GM18867 (cell line): ENCODE measurements around the gene GATAD2B.
A peak's percentile ranks its signal among the peaks of the same experiment; 100 is the strongest.

Source experiments
- ATAC-seq: cut with Tn5 transposase; IDR thresholded peaks from one replicate; pipeline ENCODE4 v1.9.1; 2021; ENCODE audit warnings: mild to moderate bottlenecking, moderate library complexity; ENCODE audit not compliant: unreplicated experiment

Gene GATAD2B

GRCh38 chr1:153922972-153923925 lies at the start of gene GATAD2B:
Gene GATAD2B, minus strand, starts transcription at chr1:153922972. Its CDS starts 94,625 bp downstream, at chr1:153828347.
- peak; percentile 91 for ATAC-seq

GRCh38 chr1:153970346-153970745 lies 47.6 kb upstream of the GATAD2B start:
- ATAC-seq, result no peak

- no peak for ATAC-seq
Observed at GRCh38 chr1:153968972-153969371, 46.2 kb upstream of the GATAD2B start.

GRCh38 chr1:153968408-153968807 lies 45.6 kb upstream of the GATAD2B start:
- ATAC-seq, result no peak

GRCh38 chr1:153968000-153968363 lies 45.2 kb upstream of the GATAD2B start:
- ATAC-seq, result no peak

GRCh38 chr1:153967107-153967999 lies 44.6 kb upstream of the GATAD2B start, which contains the start of gene CREB3L4:
Gene CREB3L4, plus strand, starts transcription at chr1:153967902. Its CDS starts 624 bp downstream, at chr1:153968526.
- peak; percentile 67 for ATAC-seq

GRCh38 chr1:153963850-153964331 lies 41.1 kb upstream of the GATAD2B start:
- ATAC-seq, result no peak

- ATAC-seq, result peak; percentile 51
Observed at GRCh38 chr1:153963030-153963849, 40.5 kb upstream of the GATAD2B start, which contains the start of gene SLC39A1. Gene SLC39A1, minus strand, starts transcription at chr1:153963537. Its CDS starts 822 bp downstream, at chr1:153962715.

- ATAC-seq, result no peak
Observed at GRCh38 chr1:153962088-153963029, 39.6 kb upstream of the GATAD2B start.

- no peak for ATAC-seq
Observed at GRCh38 chr1:153961421-153961820, 38.6 kb upstream of the GATAD2B start.

GRCh38 chr1:153960206-153960605 lies 37.4 kb upstream of the GATAD2B start:
- ATAC-seq, result no peak

- ATAC-seq, result no peak
Observed at GRCh38 chr1:153959454-153959853, 36.7 kb upstream of the GATAD2B start.

- no peak for ATAC-seq
Observed at GRCh38 chr1:153958961-153959260, 36.1 kb upstream of the GATAD2B start.

GRCh38 chr1:153958111-153958960 lies 35.6 kb upstream of the GATAD2B start, which contains the start of gene CRTC2:
Gene CRTC2, minus strand, starts transcription at chr1:153958612. Its CDS starts 115 bp downstream, at chr1:153958497.
- ATAC-seq, result peak; percentile 66

GRCh38 chr1:153957744-153958110 lies 35.0 kb upstream of the GATAD2B start:
- peak; percentile 5 for ATAC-seq

GRCh38 chr1:153956997-153957715 lies 34.4 kb upstream of the GATAD2B start:
- ATAC-seq, result no peak

GRCh38 chr1:153954826-153955225 lies 32.1 kb upstream of the GATAD2B start:
- ATAC-seq, result no peak
